HepG2 (cell line): Measurements from ENCODE around the gene KLRF1. TPM values are rescaled to one million over a fixed set of nuclear protein-coding genes. Genes with fewer than 3 reads are reported as not detected.

Experiments
- ATAC-seq: fragments of 200-7000 bp; cut with Tn5 transposase; 3 replicates; pipeline ENCODE4 v1.9.1; 2020; ENCODE audit warnings: mild to moderate bottlenecking, moderate library complexity
- BruUV-seq: library from RNA; stranded (reverse); fragments of 400-500 nt; replicated peaks from 2 replicates; lab custom pipeline; 2021; lab: Mats Ljungman, UMichigan
- CTCF ChIA-PET: fragments of 300-600 bp; formaldehyde crosslinking; extraction: SDS; loops from one replicate; lab custom pipeline; 2021; ENCODE audit warnings: low total read pairs, inconsistent platforms, low intra/inter-chr PET ratio; lab: Yijun Ruan, JAX
- POLR2A ChIA-PET: fragments of 350-600 bp; sonication (Branson Sonifier 250); formaldehyde crosslinking; loops from one replicate; lab custom pipeline; 2020; ENCODE audit warnings: antibody characterized with exemption, inconsistent platforms; lab: Yijun Ruan, JAX
- DNase-seq: peaks from one replicate; pipeline ENCODE4 v3.0.0-alpha.2; 2015; ENCODE audit warnings: low spot score
- FAIRE-seq: peaks from 3 replicates; lab custom pipeline; 2011; peaks lifted over from hg19 to GRCh38; lab: Jason Lieb, UNC
- H2AFZ ChIP-seq: one replicate; pipeline ENCODE4 v1.6.1; 2011; ENCODE audit warnings: low read length, inconsistent platforms
- H3K27ac ChIP-seq: fragments of 300-600 bp; 3 replicates; pipeline ENCODE4 v1.8.0; 2011; ENCODE audit warnings: mixed run types, mild to moderate bottlenecking, mixed read lengths, low read length, inconsistent platforms; ENCODE audit not compliant: insufficient read depth; ENCODE audit errors: extremely low read length
- H3K27me3 ChIP-seq, 2 experiments: fragments of 200-600 bp in 1 of 2; 2 replicates in 1 of 2; 3 replicates in 1 of 2; pipeline versions ENCODE4 v1.6.0 to v1.8.0; 2011; ENCODE audit warnings: low read length in 2 of 2, mild to moderate bottlenecking in 2 of 2, moderate library complexity in 2 of 2, inconsistent platforms in 1 of 2; ENCODE audit not compliant: insufficient read depth in 2 of 2, control insufficient read depth in 1 of 2
- H3K36me3 ChIP-seq, 2 experiments: fragments of 200-600 bp in 1 of 2; replicated peaks in 1 of 2; 2 replicates in 1 of 2; 3 replicates in 1 of 2; pipeline versions ENCODE4 v1.5.1 to v1.8.0; 2011; ENCODE audit warnings: low read length in 2 of 2, inconsistent platforms in 1 of 2; ENCODE audit not compliant: insufficient read depth in 2 of 2, control insufficient read depth in 1 of 2
- H3K4me1 ChIP-seq: 2 replicates; pipeline ENCODE4 v1.5.1; 2012; ENCODE audit warnings: low read length, inconsistent platforms; ENCODE audit not compliant: insufficient read depth
- H3K4me2 ChIP-seq: 2 replicates; pipeline ENCODE4 v1.6.0; 2011; ENCODE audit warnings: low read depth, low read length, inconsistent platforms
- H3K4me3 ChIP-seq, 3 experiments: fragments of 200-600 bp in 1 of 3; sonication (generic), shearing (Covaris generic) in 1 of 3; replicated peaks in 1 of 3; 2 replicates each; pipeline ENCODE4 v1.5.1; 2011 to 2016; ENCODE audit warnings: low read length in 3 of 3, inconsistent platforms in 2 of 3, low read depth in 2 of 3, mild to moderate bottlenecking in 2 of 3, control low read depth in 1 of 3, mixed read lengths in 1 of 3; ENCODE audit not compliant: insufficient read depth in 1 of 3
- H3K79me2 ChIP-seq: one replicate; pipeline ENCODE4 v1.6.1; 2011; ENCODE audit warnings: low read length, inconsistent platforms; ENCODE audit not compliant: insufficient read depth
- H3K9ac ChIP-seq: 2 replicates; pipeline ENCODE4 v1.6.0; 2011; ENCODE audit warnings: mild to moderate bottlenecking, low read depth, low read length, inconsistent platforms; ENCODE audit not compliant: insufficient read depth
- H3K9me3 ChIP-seq: 2 replicates; pipeline ENCODE4 v1.5.1; 2012; ENCODE audit warnings: mild to moderate bottlenecking, low read length
- H4K20me1 ChIP-seq: 2 replicates; pipeline ENCODE4 v1.6.0; 2011; ENCODE audit warnings: inconsistent platforms, mild to moderate bottlenecking, low read length, moderate library complexity; ENCODE audit not compliant: insufficient read depth
- BCL6 ChIP-seq: IDR thresholded peaks from 2 replicates; pipeline ENCODE4 v1.6.1; 2016; ENCODE audit warnings: missing genetic modification reagents, missing compliant biosample characterization
- E2F1 ChIP-seq: sonication (generic); formaldehyde crosslinking; IDR thresholded peaks from 2 replicates; pipeline ENCODE4 v1.5.0; 2020; ENCODE audit warnings: missing genetic modification reagents
- HNRNPLL ChIP-seq: fragments of 200-400 bp; formaldehyde crosslinking; IDR thresholded peaks from 2 replicates; pipeline ENCODE4 v1.6.1; 2017; ENCODE audit warnings: mild to moderate bottlenecking, low read depth, low read length; ENCODE audit not compliant: poor library complexity, severe bottlenecking
- HOXA5 ChIP-seq: sonication (generic); formaldehyde crosslinking; IDR thresholded peaks from 2 replicates; pipeline ENCODE4 v1.4.0; 2020; ENCODE audit warnings: missing genetic modification reagents
- IRF2 ChIP-seq: IDR thresholded peaks from 2 replicates; pipeline ENCODE4 v1.6.1; 2018; ENCODE audit warnings: missing genetic modification reagents, missing compliant biosample characterization
- NFIB ChIP-seq: sonication (generic); formaldehyde crosslinking; IDR thresholded peaks from 2 replicates; pipeline ENCODE4 v1.9.0; 2021; ENCODE audit warnings: missing genetic modification reagents, mild to moderate bottlenecking, borderline replicate concordance
- RAD21 ChIP-seq: fragments of 450-650 bp; formaldehyde crosslinking; IDR thresholded peaks from 2 replicates; pipeline ENCODE4 v1.5.0; 2020; ENCODE audit warnings: mild to moderate bottlenecking
- TMF1 ChIP-seq: sonication (generic); formaldehyde crosslinking; IDR thresholded peaks from 2 replicates; pipeline ENCODE4 v1.8.1; 2022; ENCODE audit warnings: low read depth, missing genetic modification reagents
- TRAFD1 ChIP-seq: sonication (generic); formaldehyde crosslinking; IDR thresholded peaks from 2 replicates; pipeline ENCODE4 v1.5.1; 2020; ENCODE audit warnings: missing genetic modification reagents, mild to moderate bottlenecking, borderline replicate concordance
- XRCC5 ChIP-seq: fragments of 200-400 bp; formaldehyde crosslinking; optimal IDR thresholded peaks from 2 replicates; pipeline ENCODE3; 2017; ENCODE audit warnings: mild to moderate bottlenecking, low read length
- ZBTB44 ChIP-seq: sonication (generic); formaldehyde crosslinking; IDR thresholded peaks from 2 replicates; pipeline ENCODE4 v1.4.0; 2020; ENCODE audit warnings: missing genetic modification reagents
- ZFP37 ChIP-seq: sonication (generic); formaldehyde crosslinking; IDR thresholded peaks from 2 replicates; pipeline ENCODE4 v1.4.0; 2020; ENCODE audit warnings: missing genetic modification reagents, borderline replicate concordance
- ZNF160 ChIP-seq: sonication (generic); formaldehyde crosslinking; IDR thresholded peaks from 2 replicates; pipeline ENCODE4 v1.8.0; 2022; ENCODE audit warnings: mild to moderate bottlenecking, inconsistent platforms, missing genetic modification reagents
- ZNF281 ChIP-seq: sonication (generic); formaldehyde crosslinking; IDR thresholded peaks from 2 replicates; pipeline ENCODE4 v1.4.0; 2020; ENCODE audit warnings: missing genetic modification reagents, borderline replicate concordance
- ZNF615 ChIP-seq: sonication (generic); formaldehyde crosslinking; IDR thresholded peaks from 2 replicates; pipeline ENCODE4 v1.5.0; 2020; ENCODE audit warnings: mild to moderate bottlenecking, missing genetic modification reagents, borderline replicate concordance
- ZNF770 ChIP-seq: sonication (generic); formaldehyde crosslinking; IDR thresholded peaks from 2 replicates; pipeline ENCODE4 v1.5.0; 2020; ENCODE audit warnings: mild to moderate bottlenecking, missing genetic modification reagents
- WGBS: methylation state at CpG from one replicate; pipeline ENCODE4 v1.1.6; 2017; ENCODE audit warnings: low lambda C conversion rate; 5-methylcytosine and 5-hydroxymethylcytosine counted together
- in situ Hi-C: cut with HindIII; loops from 2 replicates; pipeline ENCODE4 v1.10.0; 2017; ENCODE audit warnings: low pct_unique_long_range_greater_than_20kb; ENCODE audit not compliant: extremely low pct_ligation_motif_present
- intact Hi-C: fragments of 100-400 bp; cut with micrococcal nuclease; formaldehyde crosslinking; loops from one replicate; pipeline ENCODE4 v1.10.0; 2022; ENCODE audit not compliant: unreplicated experiment
- polyA plus RNA-seq, 8 experiments: library from polyadenylated mRNA; depleted of rRNA in 3 of 8; stranded (reverse) in 7 of 8; unstranded in 1 of 8; fragments of >200 nt; fragmentation: Illumina TruSeq in 4 of 8; extraction: Trizol in 4 of 8; gene quantifications; 2 replicates each; pipeline versions ENCODE4 v1.2.1 to v1.2.3, GENCODE V29; 2011 to 2016; ENCODE audit warnings: low read depth in 4 of 8, missing spikeins in 1 of 8, mixed read lengths in 1 of 8; ENCODE audit not compliant: insufficient read depth in 1 of 8
- total RNA-seq, 5 experiments: library from RNA; depleted of rRNA; stranded (reverse); fragments of >200 nt; fragmentation: Illumina TruSeq; extraction: Trizol; gene quantifications; 2 replicates each; pipeline ENCODE4 v1.2.3, GENCODE V29; 2016; ENCODE audit warnings: low read depth in 1 of 5

KLRF1 gene
- total and polyA plus RNA-seq, 2 of the 13 experiments (the other 11 are each of a cell fraction or from before 2014, with no cell fraction given): not detected

- ChIA-PET POLR2A (no interaction called here), CTCF (no interaction called here)
- TF ChIP-seq TMF1 (CRISPR knock-in tag): no peak
- TF ChIP-seq HOXA5 (CRISPR knock-in tag): no peak
- no peak for TF ChIP-seq ZNF160 (CRISPR knock-in tag)
- TF ChIP-seq TRAFD1 (CRISPR knock-in tag): no peak
- no peak for TF ChIP-seq NFIB (CRISPR knock-in tag)
- TF ChIP-seq HNRNPLL: no peak
- no peak for TF ChIP-seq XRCC5
- no peak for TF ChIP-seq IRF2 (CRISPR knock-in tag)
- no peak for TF ChIP-seq ZBTB44
- TF ChIP-seq ZNF770: no peak
- no peak for TF ChIP-seq ZNF281 (CRISPR knock-in tag)
- TF ChIP-seq BCL6 (CRISPR knock-in tag): no peak
- no peak for TF ChIP-seq RAD21 (CRISPR knock-in tag)
- TF ChIP-seq E2F1 (CRISPR knock-in tag): no peak
- TF ChIP-seq ZFP37 (CRISPR knock-in tag): no peak
- no peak for TF ChIP-seq ZNF615 (CRISPR knock-in tag)
- H3K9me3 ChIP-seq: no peaks in the 10 kb centered on the region
- 19% methylated on average over 4 of the region's 4 CpGs for WGBS
- H3K36me3 ChIP-seq: no peaks in the 10 kb centered on the region
- H3K4me1 ChIP-seq: peaks cover 6% of the 10 kb centered on the region; the same call in 1 of the 2 replicates
- H3K9ac ChIP-seq: no peak overlapping the region
- H3K4me3 ChIP-seq: no peak overlapping the region
- H3K27ac ChIP-seq: no peak overlapping the region
- ATAC-seq (no peak), DNase-seq (no peak), FAIRE-seq (no peak)
- in situ Hi-C loops: no loop called here
- no peaks in the 10 kb centered on the region for H3K27me3 ChIP-seq
- H2AFZ ChIP-seq: no peak overlapping the region
- H4K20me1 ChIP-seq: no peaks in the 10 kb centered on the region
- H3K79me2 ChIP-seq: no peaks in the 10 kb centered on the region
- no TSS peak for BruUV-seq
- intact Hi-C loops: no loop called here
- H3K4me2 ChIP-seq: no peak overlapping the region
Measured at GRCh38 chr12:9867531-9867930, 40.2 kb downstream of the KLRF1 start.
